ENCODE data around the gene OR10G7.

OR10G7 gene

DNA sequence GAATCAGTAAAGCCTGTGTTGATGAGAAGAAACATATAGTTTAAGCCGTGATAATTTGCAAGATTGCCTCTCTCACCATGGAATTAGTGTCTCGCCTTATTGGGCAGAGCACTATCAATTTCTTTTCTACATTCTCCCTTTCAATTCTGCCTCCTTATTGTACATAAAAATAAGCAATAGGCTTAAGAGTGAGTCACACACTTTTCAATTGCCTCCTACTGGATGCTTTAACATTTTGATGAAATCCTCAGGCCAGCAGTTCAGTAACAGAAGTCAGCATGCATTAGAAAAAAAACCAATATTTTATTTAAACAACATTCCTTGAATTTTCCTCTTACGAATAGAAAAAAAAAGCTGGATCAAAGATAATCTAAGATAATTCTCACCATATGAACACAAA, 40.4 kb upstream of the OR10G7 start:
- no peak overlapping the region for H4K12ac ChIP-seq (ENCODE audit: low read depth, low read length)
- WGBS (ENCODE audit: extremely low coverage, insufficient coverage, insufficient read length), result no CpG with 5 or more reads among the region's 3 CpGs
- H3K14ac ChIP-seq (ENCODE audit: low read length), result no peak overlapping the region
- no peaks in the 10 kb centered on the region for H3K79me2 ChIP-seq (ENCODE audit: control insufficient read depth, insufficient read depth, low read length, poor library complexity)
- H4K8ac ChIP-seq (ENCODE audit: low read depth, low read length), result no peak overlapping the region
- H2AFZ ChIP-seq (ENCODE audit: insufficient read depth, low read length, poor library complexity), result no peak overlapping the region
- peaks cover 6% of the 10 kb centered on the region for H3K79me1 ChIP-seq (ENCODE audit: low read length)
- peak overlapping the region; percentile 69 for H2AK5ac ChIP-seq (ENCODE audit: low read length)
- no peak overlapping the region for H3K27ac ChIP-seq (ENCODE audit: low read depth, low read length)
- no peak overlapping the region for H3K4me2 ChIP-seq (ENCODE audit: low read length)
- no peak overlapping the region for H3K9ac ChIP-seq (ENCODE audit: low read length)
- no peak overlapping the region for H2BK5ac ChIP-seq (ENCODE audit: low read depth, low read length, poor library complexity)
- DNase-seq, result no peak
- no peak overlapping the region for H3K18ac ChIP-seq (ENCODE audit: low read length)
- no peak overlapping the region for H3K4me3 ChIP-seq (ENCODE audit: low read depth, low read length)
- H3K23ac ChIP-seq (ENCODE audit: low read length), result no peak overlapping the region
- H3K4me1 ChIP-seq (ENCODE audit: control insufficient read depth in 1 of 2, insufficient read depth in 2 of 2, low read length in 2 of 2), result peaks cover 11% of the 10 kb centered on the region in 2 experiments
- H2BK120ac ChIP-seq (ENCODE audit: insufficient read depth, low read length, poor library complexity), result no peak overlapping the region
- H4K91ac ChIP-seq (ENCODE audit: low read depth, low read length), result no peak overlapping the region
- no peaks in the 10 kb centered on the region for H3K36me3 ChIP-seq (ENCODE audit: control insufficient read depth in 1 of 2, insufficient read depth in 2 of 2, low read length in 2 of 2)
- H3K4ac ChIP-seq (ENCODE audit: low read depth, low read length), result no peak overlapping the region
- no peaks in the 10 kb centered on the region for H3K27me3 ChIP-seq (ENCODE audit: insufficient read depth, low read length)
- no peak overlapping the region for H2BK12ac ChIP-seq (ENCODE audit: low read length)
- no peaks in the 10 kb centered on the region for H3K9me3 ChIP-seq (ENCODE audit: insufficient read depth, low read depth, low read length)

DNA sequence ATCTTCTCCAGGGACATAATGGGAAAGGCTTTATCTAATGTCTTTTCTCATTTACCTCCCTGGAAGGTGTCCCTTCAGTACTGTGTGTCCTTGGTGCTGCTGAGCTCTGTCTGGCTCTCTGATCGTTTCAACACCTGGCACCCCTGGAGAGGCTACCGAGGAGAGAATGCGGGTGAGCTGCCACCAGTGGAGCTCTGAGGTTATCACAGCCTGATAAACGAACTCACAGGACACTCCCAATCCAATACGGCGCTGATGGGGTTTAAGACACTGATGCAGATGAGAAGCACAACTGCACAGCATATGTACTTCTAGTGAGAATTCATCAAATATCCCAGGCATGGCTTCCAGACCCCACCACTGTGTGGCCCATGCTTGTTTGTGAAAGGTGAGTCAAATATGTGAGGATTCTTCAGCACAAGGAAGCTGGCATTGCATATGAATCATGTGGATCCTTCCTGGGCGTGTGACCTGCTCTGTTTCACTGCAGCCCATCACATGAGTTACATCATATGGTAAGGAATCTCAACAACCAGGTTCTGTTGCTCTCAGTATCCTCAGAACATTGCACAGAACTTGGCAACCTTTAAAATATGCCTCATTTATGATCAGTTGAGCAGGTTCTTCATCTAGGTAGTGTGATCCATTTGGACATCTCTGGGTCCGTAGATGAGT, 39.3 kb upstream of the OR10G7 start:
- Histone ChIP-seq H2BK12ac (ENCODE audit: low read length) (peak overlapping the region; percentile 75), H2BK120ac (ENCODE audit: insufficient read depth, low read length, poor library complexity) (peak overlapping the region; percentile 89), H3K4me3 (ENCODE audit: low read depth, low read length) (no peak overlapping the region), H3K79me1 (ENCODE audit: low read length) (peaks cover 6% of the 10 kb centered on the region), H3K4ac (ENCODE audit: low read depth, low read length) (no peak overlapping the region), H2AFZ (ENCODE audit: insufficient read depth, low read length, poor library complexity) (no peak overlapping the region), H3K27ac (ENCODE audit: low read depth, low read length) (peak overlapping the region; percentile 80), H4K8ac (ENCODE audit: low read depth, low read length) (peak overlapping the region; percentile 22), H3K18ac (ENCODE audit: low read length) (peak overlapping the region; percentile 68), H3K27me3 (ENCODE audit: insufficient read depth, low read length) (no peaks in the 10 kb centered on the region), H3K9ac (ENCODE audit: low read length) (no peak overlapping the region), H4K12ac (ENCODE audit: low read depth, low read length) (no peak overlapping the region), H3K9me3 (ENCODE audit: insufficient read depth, low read depth, low read length) (no peaks in the 10 kb centered on the region), H3K36me3 (ENCODE audit: control insufficient read depth in 1 of 2, insufficient read depth in 2 of 2, low read length in 2 of 2) (no peaks in the 10 kb centered on the region), H3K4me2 (ENCODE audit: low read length) (no peak overlapping the region), H3K4me1 (ENCODE audit: control insufficient read depth in 1 of 2, insufficient read depth in 2 of 2, low read length in 2 of 2) (peaks cover 11 to 14% of the 10 kb centered on the region in 2 experiments), H2BK5ac (ENCODE audit: low read depth, low read length, poor library complexity) (peak overlapping the region; percentile 70), H2AK5ac (ENCODE audit: low read length) (peak overlapping the region; percentile 55), H3K79me2 (ENCODE audit: control insufficient read depth, insufficient read depth, low read length, poor library complexity) (no peaks in the 10 kb centered on the region), H4K91ac (ENCODE audit: low read depth, low read length) (peak overlapping the region; percentile 60), H3K23ac (ENCODE audit: low read length) (no peak overlapping the region), H3K14ac (ENCODE audit: low read length) (peak overlapping the region; percentile 43)
- WGBS (ENCODE audit: extremely low coverage, insufficient coverage, insufficient read length), result no CpG with 5 or more reads among the region's 8 CpGs
- DNase-seq, result peak; percentile 91 to 97

DNA sequence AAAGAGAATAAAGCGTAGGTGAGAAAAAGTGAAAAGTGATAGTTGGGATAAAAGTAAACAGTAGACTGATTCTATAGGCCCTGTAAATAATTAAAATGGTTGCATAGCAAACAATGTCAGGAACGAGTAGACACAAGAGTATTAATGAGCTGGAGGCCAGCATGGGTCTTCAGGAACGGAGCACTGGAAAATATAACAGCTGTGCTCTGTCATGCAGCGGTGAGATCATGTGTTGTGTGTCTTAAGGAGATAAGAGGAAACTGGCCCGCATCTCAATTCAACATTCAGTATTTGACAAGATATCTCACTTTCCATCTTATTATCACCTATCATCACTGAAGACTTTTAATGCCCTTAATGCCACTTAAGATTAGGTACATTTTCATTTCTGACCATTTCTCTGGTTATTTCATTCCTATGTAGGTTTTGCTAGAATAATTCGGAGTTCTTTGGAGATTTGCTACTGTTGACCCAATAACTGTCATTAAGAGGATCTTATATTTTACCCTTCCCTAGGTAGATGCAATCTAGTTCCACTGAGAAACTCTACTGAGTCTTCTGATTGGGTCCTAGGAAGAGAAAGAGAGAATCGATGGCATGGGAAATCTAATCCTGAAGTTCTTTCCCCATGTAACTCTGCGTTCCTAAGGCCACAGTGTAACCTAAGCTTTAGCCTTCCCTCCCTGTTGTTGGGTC, 38.7 kb upstream of the OR10G7 start:
- Histone ChIP-seq H2AFZ (ENCODE audit: insufficient read depth, low read length, poor library complexity) (no peak overlapping the region), H3K4ac (ENCODE audit: low read depth, low read length) (no peak overlapping the region), H3K4me1 (ENCODE audit: control insufficient read depth in 1 of 2, insufficient read depth in 2 of 2, low read length in 2 of 2) (peaks cover 11 to 14% of the 10 kb centered on the region in 2 experiments), H2BK120ac (ENCODE audit: insufficient read depth, low read length, poor library complexity) (peak overlapping the region; percentile 89), H3K4me2 (ENCODE audit: low read length) (no peak overlapping the region), H3K23ac (ENCODE audit: low read length) (no peak overlapping the region), H3K27me3 (ENCODE audit: insufficient read depth, low read length) (no peaks in the 10 kb centered on the region), H2AK5ac (ENCODE audit: low read length) (no peak overlapping the region), H2BK5ac (ENCODE audit: low read depth, low read length, poor library complexity) (peak overlapping the region; percentile 70), H3K79me2 (ENCODE audit: control insufficient read depth, insufficient read depth, low read length, poor library complexity) (no peaks in the 10 kb centered on the region), H4K12ac (ENCODE audit: low read depth, low read length) (no peak overlapping the region), H3K4me3 (ENCODE audit: low read depth, low read length) (no peak overlapping the region), H3K14ac (ENCODE audit: low read length) (peak overlapping the region; percentile 43), H3K36me3 (ENCODE audit: control insufficient read depth in 1 of 2, insufficient read depth in 2 of 2, low read length in 2 of 2) (no peaks in the 10 kb centered on the region), H4K8ac (ENCODE audit: low read depth, low read length) (no peak overlapping the region), H2BK12ac (ENCODE audit: low read length) (peak overlapping the region; percentile 75), H3K27ac (ENCODE audit: low read depth, low read length) (peak overlapping the region; percentile 80), H4K91ac (ENCODE audit: low read depth, low read length) (peak overlapping the region; percentile 60), H3K18ac (ENCODE audit: low read length) (peak overlapping the region; percentile 68), H3K9me3 (ENCODE audit: insufficient read depth, low read depth, low read length) (no peaks in the 10 kb centered on the region), H3K79me1 (ENCODE audit: low read length) (peaks cover 6% of the 10 kb centered on the region), H3K9ac (ENCODE audit: low read length) (no peak overlapping the region)
- no CpG with 5 or more reads among the region's 8 CpGs for WGBS (ENCODE audit: extremely low coverage, insufficient coverage, insufficient read length)
- DNase-seq, result peak; percentile 82 to 94

DNA sequence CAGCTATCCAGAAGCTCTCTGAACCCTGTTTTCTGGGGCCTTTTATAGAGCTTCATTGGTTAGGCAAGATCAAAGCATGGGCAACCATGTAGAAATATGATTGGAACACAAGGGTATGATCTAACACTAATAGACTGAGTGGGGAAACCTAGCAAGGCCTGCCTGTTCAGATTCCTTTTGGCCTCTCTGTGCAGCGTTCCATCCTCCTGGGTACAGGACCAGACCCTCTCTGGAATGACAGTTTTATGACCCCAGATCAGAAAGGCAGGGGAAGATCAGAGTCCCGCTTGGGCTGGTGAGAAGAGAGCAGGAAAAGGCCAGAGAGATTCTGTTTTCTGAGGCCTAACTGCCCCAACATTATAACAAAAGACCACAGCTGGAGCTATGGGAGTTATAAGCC, 37.5 kb upstream of the OR10G7 start:
- H3K4me2 ChIP-seq (ENCODE audit: low read length), result no peak overlapping the region
- H3K4me3 ChIP-seq (ENCODE audit: low read depth, low read length), result no peak overlapping the region
- H2BK120ac ChIP-seq (ENCODE audit: insufficient read depth, low read length, poor library complexity), result no peak overlapping the region
- no peak overlapping the region for H2BK12ac ChIP-seq (ENCODE audit: low read length)
- no peak overlapping the region for H3K18ac ChIP-seq (ENCODE audit: low read length)
- no peak overlapping the region for H3K4ac ChIP-seq (ENCODE audit: low read depth, low read length)
- H2AK5ac ChIP-seq (ENCODE audit: low read length), result no peak overlapping the region
- no peak overlapping the region for H4K12ac ChIP-seq (ENCODE audit: low read depth, low read length)
- H3K23ac ChIP-seq (ENCODE audit: low read length), result no peak overlapping the region
- no peak overlapping the region for H2BK5ac ChIP-seq (ENCODE audit: low read depth, low read length, poor library complexity)
- no peak overlapping the region for H3K9ac ChIP-seq (ENCODE audit: low read length)
- H3K79me2 ChIP-seq (ENCODE audit: control insufficient read depth, insufficient read depth, low read length, poor library complexity), result no peaks in the 10 kb centered on the region
- H3K27ac ChIP-seq (ENCODE audit: low read depth, low read length), result peak overlapping the region; percentile 40
- no peak overlapping the region for H4K8ac ChIP-seq (ENCODE audit: low read depth, low read length)
- no peak overlapping the region for H4K91ac ChIP-seq (ENCODE audit: low read depth, low read length)
- no peaks in the 10 kb centered on the region for H3K36me3 ChIP-seq (ENCODE audit: control insufficient read depth in 1 of 2, insufficient read depth in 2 of 2, low read length in 2 of 2)
- no CpG with 5 or more reads among the region's 2 CpGs for WGBS (ENCODE audit: extremely low coverage, insufficient coverage, insufficient read length)
- no peaks in the 10 kb centered on the region for H3K27me3 ChIP-seq (ENCODE audit: insufficient read depth, low read length)
- no peaks in the 10 kb centered on the region for H3K9me3 ChIP-seq (ENCODE audit: insufficient read depth, low read depth, low read length)
- H3K4me1 ChIP-seq (ENCODE audit: control insufficient read depth in 1 of 2, insufficient read depth in 2 of 2, low read length in 2 of 2), result peaks cover 11 to 14% of the 10 kb centered on the region in 2 experiments
- DNase-seq, result peak; percentile 23 to 70
- H2AFZ ChIP-seq (ENCODE audit: insufficient read depth, low read length, poor library complexity), result no peak overlapping the region
- H3K79me1 ChIP-seq (ENCODE audit: low read length), result peaks cover 6% of the 10 kb centered on the region
- H3K14ac ChIP-seq (ENCODE audit: low read length), result no peak overlapping the region
